GM10266 (cell line): ENCODE measurements around the gene CAMTA1.

ENCODE experiments used
- DNase-seq: peaks from one replicate; pipeline ENCODE4 v3.0.0; 2012; ENCODE audit errors: extremely low spot score
- CTCF ChIP-seq: IDR thresholded peaks from 2 replicates; pipeline ENCODE4 v1.5.1; 2012; ENCODE audit warnings: mild to moderate bottlenecking, low read depth; ENCODE audit not compliant: control insufficient read depth, insufficient read depth; ENCODE audit errors: missing control alignments

CAMTA1 gene

GRCh38 chr1:7247791-7248548, 462.7 kb downstream of the CAMTA1 start:
- no peak for DNase-seq
- no peak for TF ChIP-seq CTCF

GRCh38 chr1:7248549-7249199, 463.4 kb downstream of the CAMTA1 start:
- DNase-seq: no peak
- no peak for TF ChIP-seq CTCF

GRCh38 chr1:7249516-7249915, 464.3 kb downstream of the CAMTA1 start:
- no peak for TF ChIP-seq CTCF
- no peak for DNase-seq

GRCh38 chr1:7250176-7250575, 464.9 kb downstream of the CAMTA1 start:
- no peak for DNase-seq
- no peak for TF ChIP-seq CTCF

- DNase-seq: no peak
- TF ChIP-seq CTCF: no peak
These were observed 465.6 kb downstream of the CAMTA1 start for GRCh38 chr1:7250597-7251453.

- no peak for TF ChIP-seq CTCF
- DNase-seq: no peak
These were observed 466.2 kb downstream of the CAMTA1 start for GRCh38 chr1:7251454-7251800.
